ENCODE measurements around the gene ADAMTS16.

The ADAMTS16 gene

GRCh38 chr5:5352675-5353074 lies 212.5 kb downstream of the ADAMTS16 start:
- no peak for DNase-seq

- DNase-seq: peak; percentile 23 to 83 (median 60)
These were observed 213.6 kb downstream of the ADAMTS16 start for GRCh38 chr5:5353681-5354080.

GRCh38 chr5:5356765-5357164 lies 216.6 kb downstream of the ADAMTS16 start:
- no peak for DNase-seq

GRCh38 chr5:5359618-5360017 lies 219.5 kb downstream of the ADAMTS16 start:
- no peak for DNase-seq

GRCh38 chr5:5360363-5360940 lies 220.3 kb downstream of the ADAMTS16 start:
- no peak for DNase-seq

GRCh38 chr5:5360941-5361520 lies 220.9 kb downstream of the ADAMTS16 start:
- DNase-seq: peak in 1 of 3 experiments; percentile 60

GRCh38 chr5:5363045-5363444 lies 222.9 kb downstream of the ADAMTS16 start:
- no peak for DNase-seq

GRCh38 chr5:5364932-5365331 lies 224.8 kb downstream of the ADAMTS16 start:
- no peak for DNase-seq

- DNase-seq: no peak
These were observed 227.6 kb downstream of the ADAMTS16 start for GRCh38 chr5:5367739-5368138.

GRCh38 chr5:5369051-5369605 lies 229.0 kb downstream of the ADAMTS16 start:
- no peak for DNase-seq

All from NCI-H1417 (cell line).